SHP77 treated with DMSO at 0.1 percent for 48 hours (cell line): ENCODE results near the gene TIMM50.
"Not testable (repeated sequence)": the region's sequence is repeated elsewhere in the genome, so short reads cannot be mapped to it uniquely, and the experiment has no call there.

Experiments
- DNase-seq: peaks from one replicate; lab custom pipeline; 2025; lab: John Stamatoyannopoulos, UW

TIMM50 gene

GRCh38 chr19:39469567-39469966, 11.1 kb upstream of the TIMM50 start:
- DNase-seq, result no peak

DNA sequence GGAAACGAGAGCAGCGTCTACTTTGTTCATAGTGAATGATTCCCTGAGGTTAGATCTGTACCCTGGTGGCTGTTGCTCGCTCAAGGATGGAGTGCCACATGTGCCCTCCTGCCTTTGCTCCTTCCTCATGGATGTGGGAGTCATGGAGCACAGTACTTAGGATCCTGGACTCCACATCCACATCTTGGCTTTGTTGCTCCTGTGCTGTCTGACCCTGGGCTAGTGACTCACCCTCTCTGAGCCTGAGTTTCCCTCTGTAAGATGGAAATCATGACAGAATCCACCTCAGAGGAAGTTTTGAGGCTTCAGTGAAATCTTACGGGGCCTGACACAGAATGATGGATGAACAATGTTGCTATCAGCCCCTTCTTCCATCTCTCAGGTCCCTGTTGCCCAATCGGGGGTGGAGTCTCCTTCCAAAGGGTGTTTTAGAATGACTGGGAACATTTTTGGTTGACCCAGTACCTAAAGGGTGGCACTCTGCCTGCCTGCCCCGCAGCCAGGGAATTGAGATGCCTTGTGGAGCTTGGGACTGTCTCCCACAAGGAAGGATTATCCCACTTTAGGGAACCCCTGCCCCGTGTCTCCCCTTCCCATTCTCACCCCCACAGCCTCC, 9.8 kb upstream of the TIMM50 start:
- no peak for DNase-seq

DNA sequence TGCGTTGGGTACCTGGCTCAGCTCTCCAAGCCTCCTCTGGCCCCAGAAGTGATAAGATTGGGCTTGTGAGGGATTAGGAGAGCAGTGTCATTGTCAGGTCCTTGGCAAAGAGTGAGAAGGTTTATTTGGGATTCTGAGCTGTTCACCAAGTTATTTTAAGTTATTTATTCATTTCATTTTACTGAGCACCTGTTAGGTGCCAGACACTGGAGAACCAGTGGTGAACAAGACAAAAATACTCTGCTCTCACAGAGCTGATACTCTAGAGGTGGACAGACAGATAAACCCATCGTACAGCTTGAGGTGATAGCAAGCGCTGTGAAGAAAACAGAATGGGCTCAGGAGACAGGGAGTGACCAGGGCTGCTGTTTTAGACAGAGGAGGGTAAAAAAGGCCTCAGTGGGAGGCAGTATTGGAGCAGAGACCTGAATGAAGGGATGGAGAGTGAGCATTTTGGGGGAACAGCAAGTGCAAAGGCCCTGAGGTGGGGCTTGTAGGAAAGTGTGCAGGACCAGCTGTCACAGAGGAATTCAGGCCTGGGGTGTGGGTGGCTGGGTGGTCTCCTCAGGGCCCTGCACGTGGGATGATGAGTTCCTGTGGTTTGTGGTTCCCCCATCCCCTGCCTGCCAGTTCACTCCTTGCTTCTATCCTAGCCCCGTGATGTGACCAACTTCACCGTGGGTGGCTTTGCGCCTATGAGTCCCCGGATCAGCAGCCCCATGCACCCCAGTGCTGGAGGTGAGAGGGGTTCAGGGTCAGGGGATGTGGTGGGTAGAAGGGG, 8.7 kb upstream of the TIMM50 start:
- no peak for DNase-seq

DNA sequence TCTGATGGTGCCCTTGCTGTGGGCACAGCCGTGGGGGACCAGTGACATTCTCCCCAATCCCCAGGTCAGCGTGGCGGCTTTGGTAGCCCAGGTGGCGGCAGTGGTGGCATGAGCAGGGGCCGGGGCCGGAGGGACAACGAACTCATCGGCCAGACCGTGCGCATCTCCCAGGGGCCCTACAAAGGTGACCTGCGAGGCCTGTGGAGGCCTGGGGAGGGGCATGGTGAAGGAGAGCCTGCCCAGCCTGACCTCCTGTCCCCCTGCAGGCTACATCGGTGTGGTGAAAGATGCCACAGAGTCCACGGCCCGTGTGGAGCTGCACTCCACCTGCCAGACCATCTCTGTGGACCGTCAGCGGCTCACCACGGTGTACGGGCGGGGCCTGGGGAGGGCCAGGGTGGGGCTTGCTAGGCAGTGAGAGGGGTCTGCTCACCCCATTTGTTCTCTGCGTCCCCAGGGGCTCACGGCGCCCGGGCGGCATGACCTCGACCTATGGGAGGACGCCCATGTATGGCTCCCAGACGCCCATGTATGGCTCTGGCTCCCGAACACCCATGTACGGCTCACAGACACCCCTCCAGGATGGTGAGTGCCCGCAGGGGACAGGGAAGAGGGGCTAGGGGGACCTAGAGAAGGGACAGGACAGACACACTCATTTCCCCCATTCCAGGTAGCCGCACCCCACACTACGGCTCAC, 7.7 kb upstream of the TIMM50 start:
- no peak for DNase-seq

DNA sequence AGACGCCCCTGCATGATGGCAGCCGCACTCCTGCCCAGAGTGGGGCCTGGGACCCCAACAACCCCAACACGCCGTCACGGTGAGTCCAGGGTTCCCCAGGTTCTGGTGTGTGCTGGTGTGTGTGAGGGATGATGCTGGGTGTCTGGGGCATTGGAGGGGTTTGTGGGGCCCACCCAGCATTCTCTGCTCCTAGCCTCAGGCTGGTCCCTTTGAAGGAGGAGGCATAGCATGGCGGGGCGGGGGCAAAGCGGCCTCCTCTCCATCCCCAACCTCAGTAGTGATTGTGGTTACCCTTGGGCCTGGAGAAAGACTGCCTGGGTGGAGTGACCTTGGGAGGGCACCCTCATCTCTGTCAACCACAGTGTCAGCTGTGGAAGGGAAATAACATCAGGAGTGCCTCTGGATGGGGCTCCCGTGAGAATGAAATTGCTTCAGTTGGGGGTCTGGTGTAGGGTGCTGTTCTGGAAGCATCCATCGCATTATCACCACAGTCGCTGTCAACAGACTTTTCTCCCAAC, 7.1 kb upstream of the TIMM50 start:
- no peak for DNase-seq

- peak; percentile 29 for DNase-seq
Observed at GRCh38 chr19:39474139-39474620, 6.5 kb upstream of the TIMM50 start.

GRCh38 chr19:39475748-39476147, 4.9 kb upstream of the TIMM50 start:
- no peak for DNase-seq

GRCh38 chr19:39479319-39479801, 1.3 kb upstream of the TIMM50 start:
- DNase-seq, result not testable (repeated sequence)

GRCh38 chr19:39479916-39480315, 722 bp upstream of the TIMM50 start:
- DNase-seq, result no peak

DNA sequence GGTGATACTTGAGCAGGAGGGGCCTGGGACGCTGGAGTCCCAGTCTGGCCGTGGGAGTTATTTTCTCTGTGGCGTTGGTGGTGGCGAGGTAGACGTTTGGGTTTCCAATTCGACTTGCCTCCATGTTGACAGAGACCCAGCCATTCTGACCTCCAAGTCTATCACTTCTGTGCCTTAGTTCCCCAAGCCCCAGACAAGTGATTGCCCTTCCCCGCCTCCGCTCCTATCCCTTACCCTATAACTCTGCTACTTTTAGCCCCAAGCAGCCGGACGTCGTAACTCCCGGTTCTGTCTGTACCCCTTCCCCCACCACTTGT, 549 bp downstream of the TIMM50 start:
- DNase-seq, result no peak

DNA sequence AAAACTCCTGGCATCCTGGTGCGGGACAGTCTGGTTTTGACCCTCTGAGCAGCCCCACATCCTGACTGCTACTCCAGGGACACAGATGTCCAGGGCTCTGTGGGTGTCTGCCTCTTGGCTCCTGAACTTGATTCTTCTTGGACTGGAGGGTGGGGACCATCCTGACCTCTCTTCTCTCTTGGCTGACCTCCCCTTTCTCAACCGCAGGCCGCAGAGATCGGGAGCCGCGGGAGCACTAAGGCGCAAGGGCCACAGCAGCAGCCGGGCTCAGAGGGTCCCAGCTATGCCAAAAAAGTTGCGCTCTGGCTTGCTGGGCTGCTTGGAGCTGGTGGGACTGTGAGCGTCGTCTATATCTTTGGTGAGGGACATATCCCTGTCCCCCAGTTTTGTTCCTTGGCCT, 1.0 kb downstream of the TIMM50 start:
- DNase-seq, result no peak

GRCh38 chr19:39483141-39483540, 2.5 kb downstream of the TIMM50 start:
- DNase-seq, result no peak

- DNase-seq, result no peak
Observed at GRCh38 chr19:39489756-39490155, 9.1 kb downstream of the TIMM50 start.

GRCh38 chr19:39492225-39492624, 11.6 kb downstream of the TIMM50 start:
- no peak for DNase-seq

GRCh38 chr19:39492788-39493187, 12.2 kb downstream of the TIMM50 start:
- no peak for DNase-seq

- DNase-seq, result no peak
Observed at GRCh38 chr19:39494661-39495060, 14.0 kb downstream of the TIMM50 start.

GRCh38 chr19:39496063-39496462, 15.4 kb downstream of the TIMM50 start:
- DNase-seq, result no peak

DNA sequence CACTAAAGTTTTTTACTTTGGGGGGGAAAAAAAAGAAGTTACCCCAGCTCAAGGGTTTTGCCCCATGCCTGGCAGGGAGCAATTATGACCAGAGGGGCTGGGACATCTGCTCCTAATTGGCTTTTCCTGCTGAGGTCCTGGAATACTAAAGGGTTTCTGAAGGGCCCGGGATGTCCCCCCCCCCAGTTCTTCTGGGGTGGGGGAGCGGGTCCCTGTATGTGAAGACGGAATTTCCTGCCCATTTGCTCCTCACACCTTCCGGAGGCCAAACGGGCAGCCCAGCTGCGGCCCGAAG, 17.0 kb downstream of the TIMM50 start:
- no peak for DNase-seq

GRCh38 chr19:39497996-39498797, 17.6 kb downstream of the TIMM50 start:
- peak; percentile 94 for DNase-seq

DNA sequence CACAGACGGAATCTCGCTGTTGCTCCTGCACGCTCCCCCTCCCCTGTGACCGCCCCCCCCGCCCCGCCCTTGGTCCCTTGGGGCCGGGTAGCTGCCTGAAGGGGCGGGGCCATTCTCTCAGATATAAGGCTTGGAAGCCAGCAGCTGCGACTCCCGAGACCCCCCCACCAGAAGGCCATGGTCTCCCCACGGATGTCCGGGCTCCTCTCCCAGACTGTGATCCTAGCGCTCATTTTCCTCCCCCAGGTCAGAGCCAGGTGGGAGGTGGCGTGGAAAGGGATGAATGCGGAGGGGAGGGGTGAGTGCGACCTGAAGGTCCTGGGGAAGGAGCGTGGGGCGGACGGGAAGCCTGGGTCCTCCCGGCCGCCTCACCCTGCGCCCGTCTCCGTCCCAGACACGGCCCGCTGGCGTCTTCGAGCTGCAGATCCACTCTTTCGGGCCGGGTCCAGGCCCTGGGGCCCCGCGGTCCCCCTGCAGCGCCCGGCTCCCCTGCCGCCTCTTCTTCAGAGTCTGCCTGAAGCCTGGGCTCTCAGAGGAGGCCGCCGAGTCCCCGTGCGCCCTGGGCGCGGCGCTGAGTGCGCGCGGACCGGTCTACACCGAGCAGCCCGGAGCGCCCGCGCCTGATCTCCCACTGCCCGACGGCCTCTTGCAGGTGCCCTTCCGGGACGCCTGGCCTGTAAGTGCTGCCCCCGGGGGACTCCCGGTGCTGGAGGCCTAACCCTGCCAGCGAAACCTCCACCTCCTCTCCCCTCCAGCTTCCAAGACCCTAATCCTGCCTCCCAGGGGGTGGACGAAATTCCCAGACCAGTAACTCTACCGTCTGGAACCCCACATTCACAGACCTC, 18.4 kb downstream of the TIMM50 start, which contains the start of gene DLL3:
TSS of gene DLL3 (plus strand) at position 150 of the 845 bp plus-strand sequence. CDS start at position 178, 28 bp downstream.
- peak; percentile 73 for DNase-seq

- DNase-seq, result no peak
Observed at GRCh38 chr19:39499932-39500331, 19.3 kb downstream of the TIMM50 start.
